Vagina (tissue), 2 donors: ENCODE data around the gene AP1S3. TPM values are rescaled to one million over a fixed set of nuclear protein-coding genes. Genes with fewer than 3 reads are reported as not detected.

ENCODE experiments used
- DNase-seq, 2 donors: peaks; one replicate each; pipeline ENCODE4 v3.0.0-alpha.2; 2017; ENCODE audit errors: extremely low spot score in 2 of 2
- H3K27ac ChIP-seq: fragments of 200-600 bp; sonication (generic); one replicate; pipeline ENCODE4 v1.5.1; 2019
- H3K27me3 ChIP-seq: fragments of 200-600 bp; sonication (generic); one replicate; pipeline ENCODE4 v1.5.1; 2019
- H3K36me3 ChIP-seq, 2 donors: fragments of 200-600 bp; sonication (generic); one replicate each; pipeline ENCODE4 v1.5.1; 2017 to 2019
- H3K4me1 ChIP-seq: fragments of 200-600 bp; sonication (generic); one replicate; pipeline ENCODE4 v1.5.1; 2019
- H3K4me3 ChIP-seq, 2 donors: fragments of 200-600 bp; sonication (generic); 1 replicate in 1 of 2; 2 replicates in 1 of 2; pipeline ENCODE4 v1.5.1; 2016 to 2019
- H3K9me3 ChIP-seq: fragments of 200-600 bp; sonication (generic); one replicate; pipeline ENCODE4 v1.5.1; 2019
- POLR2A ChIP-seq, 2 donors: fragments of 450-650 bp; IDR thresholded peaks; one replicate each; pipeline ENCODE4 v1.6.1; 2017; ENCODE audit warnings: antibody characterized with exemption in 2 of 2, mild to moderate bottlenecking in 2 of 2, moderate library complexity in 2 of 2
- POLR2AphosphoS5 ChIP-seq, 2 donors: sonication (generic); formaldehyde crosslinking; IDR thresholded peaks; one replicate each; pipeline ENCODE4 v1.9.0; 2017; ENCODE audit warnings: antibody characterized with exemption in 2 of 2, mild to moderate bottlenecking in 2 of 2, low read depth in 1 of 2; ENCODE audit not compliant: insufficient read depth in 1 of 2
- intact Hi-C: fragments of 100-400 bp; cut with DNase I; formaldehyde crosslinking; loops from one replicate; pipeline ENCODE4 v1.15.1; 2023
- total RNA-seq: library from RNA; depleted of rRNA; stranded (reverse); fragments of >200 nt; gene quantifications from one replicate; pipeline ENCODE4 v1.2.3, GENCODE V29; 2016
- TF ChIP-seq, protein P1 (sequence below), 3 experiments: fragments of 450-650 bp in 2 of 3; fragments of 200-600 bp in 1 of 3; sonication (generic) in 1 of 3; IDR thresholded peaks; one replicate each; pipeline ENCODE4 v1.5.1; 2017 to 2019; ENCODE audit warnings: antibody characterized with exemption in 3 of 3, mild to moderate bottlenecking in 2 of 3, moderate library complexity in 2 of 3

Gene AP1S3
- total RNA-seq, 1 donor from 2014 or later: 9.8 TPM

DNA sequence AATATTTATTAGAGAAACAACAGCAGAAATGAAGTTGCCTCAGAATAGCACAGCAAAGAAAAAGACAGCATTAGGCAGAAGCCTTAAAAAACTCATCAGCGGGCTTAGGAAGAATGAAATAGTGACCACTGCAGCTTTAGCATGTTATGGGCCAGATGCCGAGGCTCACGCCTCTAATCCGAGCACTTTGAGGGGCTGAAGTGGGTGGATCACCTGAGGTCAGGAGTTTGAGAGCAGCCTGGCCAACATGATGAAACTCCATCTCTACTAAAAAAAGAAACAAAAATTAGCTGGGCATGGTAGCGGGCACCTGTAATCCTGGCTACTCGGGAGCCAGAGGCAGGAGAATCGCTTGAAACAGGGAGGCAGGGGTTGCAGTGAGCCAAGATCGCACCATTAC is 32.4 kb downstream of the AP1S3 start:
- DNase-seq: no peak
- no peak overlapping the region for H3K27ac ChIP-seq

DNA sequence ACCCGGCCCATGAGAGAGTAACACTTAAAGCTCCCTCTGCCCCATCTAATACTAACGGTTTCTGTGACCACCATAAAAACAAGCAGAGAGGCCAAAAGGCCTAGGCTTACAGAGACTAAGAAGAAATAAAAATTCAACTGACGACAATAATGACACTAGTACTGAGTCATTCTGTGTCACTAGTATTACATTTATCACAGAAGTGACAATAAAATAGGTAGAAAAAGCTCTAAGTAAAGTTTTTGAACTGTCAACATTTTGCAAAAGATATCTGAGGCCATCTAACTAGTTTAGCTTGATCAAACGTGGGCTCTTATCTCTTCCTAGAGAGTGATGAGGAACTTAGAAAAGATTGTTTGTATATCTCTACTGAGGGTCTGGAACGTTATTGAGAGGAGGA is 35.6 kb downstream of the AP1S3 start:
- Histone ChIP-seq H3K4me1 (no peaks in the 10 kb centered on the region), H3K9me3 (no peaks in the 10 kb centered on the region), H3K36me3 (no peaks in the 10 kb centered on the region), H3K27ac (no peak overlapping the region), H3K4me3 (no peak overlapping the region), H3K27me3 (no peaks in the 10 kb centered on the region)
- DNase-seq: no peak
- TF ChIP-seq POLR2A (IDR thresholded peaks at IDR 0.05) (no peak), POLR2AphosphoS5 (IDR thresholded peaks at IDR 0.05; ENCODE audit: insufficient read depth in 1 of 2, low read depth in 1 of 2) (no peak)
- TF ChIP-seq, protein P1, sequence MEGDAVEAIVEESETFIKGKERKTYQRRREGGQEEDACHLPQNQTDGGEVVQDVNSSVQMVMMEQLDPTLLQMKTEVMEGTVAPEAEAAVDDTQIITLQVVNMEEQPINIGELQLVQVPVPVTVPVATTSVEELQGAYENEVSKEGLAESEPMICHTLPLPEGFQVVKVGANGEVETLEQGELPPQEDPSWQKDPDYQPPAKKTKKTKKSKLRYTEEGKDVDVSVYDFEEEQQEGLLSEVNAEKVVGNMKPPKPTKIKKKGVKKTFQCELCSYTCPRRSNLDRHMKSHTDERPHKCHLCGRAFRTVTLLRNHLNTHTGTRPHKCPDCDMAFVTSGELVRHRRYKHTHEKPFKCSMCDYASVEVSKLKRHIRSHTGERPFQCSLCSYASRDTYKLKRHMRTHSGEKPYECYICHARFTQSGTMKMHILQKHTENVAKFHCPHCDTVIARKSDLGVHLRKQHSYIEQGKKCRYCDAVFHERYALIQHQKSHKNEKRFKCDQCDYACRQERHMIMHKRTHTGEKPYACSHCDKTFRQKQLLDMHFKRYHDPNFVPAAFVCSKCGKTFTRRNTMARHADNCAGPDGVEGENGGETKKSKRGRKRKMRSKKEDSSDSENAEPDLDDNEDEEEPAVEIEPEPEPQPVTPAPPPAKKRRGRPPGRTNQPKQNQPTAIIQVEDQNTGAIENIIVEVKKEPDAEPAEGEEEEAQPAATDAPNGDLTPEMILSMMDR (IDR thresholded peaks at IDR 0.05): no peak
- intact Hi-C loops: no loop called here

More for the DNA sequence above, 32.4 kb downstream of the AP1S3 start:
- TF ChIP-seq POLR2AphosphoS5 (IDR thresholded peaks at IDR 0.05; ENCODE audit: insufficient read depth in 1 of 2, low read depth in 1 of 2) (no peak), POLR2A (IDR thresholded peaks at IDR 0.05) (no peak)
- TF ChIP-seq, protein P1 (IDR thresholded peaks at IDR 0.05): no peak
- H3K36me3 ChIP-seq: no peaks in the 10 kb centered on the region
- intact Hi-C loops: no loop called here
- H3K4me3 ChIP-seq: no peak overlapping the region
- no peaks in the 10 kb centered on the region for H3K9me3 ChIP-seq
- no peaks in the 10 kb centered on the region for H3K27me3 ChIP-seq
- H3K4me1 ChIP-seq: no peaks in the 10 kb centered on the region

DNA sequence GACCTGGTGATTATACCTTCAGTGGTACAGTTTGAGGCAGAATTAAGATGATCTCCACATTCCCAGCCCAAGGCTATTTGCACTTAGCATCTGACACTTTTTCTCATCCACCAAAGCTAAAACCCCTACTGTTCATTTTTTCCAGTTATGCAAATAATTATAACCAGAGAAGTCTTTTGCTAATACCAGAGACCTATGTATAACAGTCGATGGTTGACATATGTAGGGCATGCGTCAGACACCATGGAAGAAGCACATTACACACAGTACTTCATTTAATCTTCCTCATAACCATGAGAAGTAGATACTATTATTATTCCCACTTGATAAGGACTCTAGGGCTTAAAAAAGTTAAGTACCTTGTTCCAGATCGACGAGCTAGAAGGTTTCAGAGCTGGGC is 36.5 kb downstream of the AP1S3 start:
- DNase-seq: no peak
- H3K36me3 ChIP-seq: no peaks in the 10 kb centered on the region
- H3K27ac ChIP-seq: no peak overlapping the region
- TF ChIP-seq POLR2AphosphoS5 (IDR thresholded peaks at IDR 0.05; ENCODE audit: insufficient read depth in 1 of 2, low read depth in 1 of 2): no peak
- TF ChIP-seq, protein P1 (IDR thresholded peaks at IDR 0.05): no peak
- no peak for TF ChIP-seq POLR2A (IDR thresholded peaks at IDR 0.05)
- no peaks in the 10 kb centered on the region for H3K9me3 ChIP-seq
- no peaks in the 10 kb centered on the region for H3K4me1 ChIP-seq
- H3K27me3 ChIP-seq: no peaks in the 10 kb centered on the region
- intact Hi-C loops: no loop called here
- H3K4me3 ChIP-seq: no peak overlapping the region

DNA sequence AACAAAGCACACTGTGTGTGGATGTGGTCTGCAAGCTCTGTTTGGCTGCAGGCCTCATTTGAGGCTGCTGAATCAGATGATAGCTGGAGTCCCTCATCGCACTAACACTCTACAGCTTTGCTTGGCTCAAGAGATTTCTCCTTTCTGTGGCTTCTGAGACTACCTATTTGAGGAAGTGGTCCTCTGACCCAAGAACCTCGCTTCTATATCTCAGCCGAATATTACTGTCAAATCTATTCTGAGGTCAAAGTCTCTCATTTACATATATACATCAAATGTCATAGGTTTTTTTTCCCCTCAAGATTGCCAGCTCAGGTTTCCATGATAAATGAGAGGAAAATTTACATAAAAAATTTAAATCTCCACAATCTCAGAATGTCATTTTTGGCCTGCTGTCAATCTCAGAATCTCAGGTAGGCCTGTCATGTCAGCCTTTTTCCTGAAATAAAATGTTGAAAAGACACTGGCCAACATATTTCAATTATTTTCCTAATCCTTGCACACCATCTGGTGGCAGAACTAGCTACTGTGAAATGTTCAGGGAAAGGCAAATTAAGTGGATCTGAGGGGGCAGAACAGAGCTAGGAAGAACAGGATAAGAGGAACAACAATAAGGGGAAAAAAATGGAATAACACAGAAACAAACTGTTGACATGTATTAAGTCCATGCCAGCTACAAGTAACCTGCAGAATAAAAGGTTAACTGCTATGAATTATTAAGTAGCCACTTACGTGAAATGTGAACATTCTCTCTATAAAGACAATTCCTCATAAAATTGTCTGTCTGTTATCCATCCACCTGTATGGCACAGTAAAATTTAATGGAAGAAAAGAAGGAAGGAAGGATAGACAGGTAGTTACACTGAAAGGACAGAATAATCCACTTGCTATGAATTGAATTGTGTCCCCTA is 39.3 kb downstream of the AP1S3 start:
- no peak for TF ChIP-seq POLR2A (IDR thresholded peaks at IDR 0.05)
- TF ChIP-seq, protein P1 (IDR thresholded peaks at IDR 0.05): peak; percentile 44 to 63 (median 51)
- no peak for DNase-seq
- intact Hi-C loops: loop anchor here (5.0 kb wide), 2 partner anchors 821 to 881 kb away; no protein-coding TSS in a partner anchor
- Histone ChIP-seq H3K4me1 (no peaks in the 10 kb centered on the region), H3K4me3 (no peak overlapping the region), H3K9me3 (no peaks in the 10 kb centered on the region), H3K36me3 (no peaks in the 10 kb centered on the region), H3K27me3 (no peaks in the 10 kb centered on the region), H3K27ac (no peak overlapping the region)

DNA sequence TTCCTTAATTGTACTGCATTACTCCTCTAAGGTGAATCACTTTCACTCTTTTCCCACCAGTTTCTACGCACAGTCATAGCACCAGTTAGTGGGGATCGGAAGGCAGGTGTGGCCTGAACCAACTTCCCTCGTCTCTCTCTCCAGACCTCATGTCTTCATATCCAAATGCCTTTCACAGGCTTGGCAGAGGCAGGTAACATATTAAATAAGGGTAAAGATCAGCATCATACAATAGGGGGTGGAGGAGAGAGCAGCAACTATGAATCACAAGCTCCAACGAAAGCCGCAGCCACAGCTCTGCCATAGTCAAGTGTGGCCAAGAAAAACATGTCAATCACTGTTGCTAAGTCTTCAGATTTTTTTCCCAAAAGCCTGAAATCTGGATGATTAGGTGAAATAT is 40.3 kb downstream of the AP1S3 start:
- H3K4me3 ChIP-seq: no peak overlapping the region
- H3K27me3 ChIP-seq: no peaks in the 10 kb centered on the region
- H3K9me3 ChIP-seq: no peaks in the 10 kb centered on the region
- no peaks in the 10 kb centered on the region for H3K4me1 ChIP-seq
- TF ChIP-seq POLR2A (IDR thresholded peaks at IDR 0.05): no peak
- TF ChIP-seq POLR2AphosphoS5 (IDR thresholded peaks at IDR 0.05; ENCODE audit: insufficient read depth in 1 of 2, low read depth in 1 of 2): no peak
- TF ChIP-seq, protein P1 (IDR thresholded peaks at IDR 0.05): no peak
- DNase-seq: no peak
- intact Hi-C loops: loop anchor here (5.0 kb wide), 2 partner anchors 820 to 880 kb away; no protein-coding TSS in a partner anchor
- H3K36me3 ChIP-seq: no peaks in the 10 kb centered on the region
- H3K27ac ChIP-seq: no peak overlapping the region
